Stimulated activated CD4-positive, alpha-beta T cell treated with anti-CD3 and anti-CD28 coated beads, Interleukin-1b, Interleukin-23, amount 100 ng/mL, for 1 hour (primary cell): ENCODE results near the gene IL11RA.

Source experiments
- DNase-seq, 2 donors: peaks; one replicate each; pipeline ENCODE4 v3.0.0-alpha.2; 2020; ENCODE audit warnings: low read depth in 2 of 2

The IL11RA gene

GRCh38 chr9:34686231-34686630, 34.2 kb downstream of the IL11RA start:
- no peak for DNase-seq

- DNase-seq: no peak
Observed at GRCh38 chr9:34686732-34687131, 34.7 kb downstream of the IL11RA start.

- DNase-seq: no peak
Observed at GRCh38 chr9:34687276-34688030, 35.5 kb downstream of the IL11RA start.

DNA sequence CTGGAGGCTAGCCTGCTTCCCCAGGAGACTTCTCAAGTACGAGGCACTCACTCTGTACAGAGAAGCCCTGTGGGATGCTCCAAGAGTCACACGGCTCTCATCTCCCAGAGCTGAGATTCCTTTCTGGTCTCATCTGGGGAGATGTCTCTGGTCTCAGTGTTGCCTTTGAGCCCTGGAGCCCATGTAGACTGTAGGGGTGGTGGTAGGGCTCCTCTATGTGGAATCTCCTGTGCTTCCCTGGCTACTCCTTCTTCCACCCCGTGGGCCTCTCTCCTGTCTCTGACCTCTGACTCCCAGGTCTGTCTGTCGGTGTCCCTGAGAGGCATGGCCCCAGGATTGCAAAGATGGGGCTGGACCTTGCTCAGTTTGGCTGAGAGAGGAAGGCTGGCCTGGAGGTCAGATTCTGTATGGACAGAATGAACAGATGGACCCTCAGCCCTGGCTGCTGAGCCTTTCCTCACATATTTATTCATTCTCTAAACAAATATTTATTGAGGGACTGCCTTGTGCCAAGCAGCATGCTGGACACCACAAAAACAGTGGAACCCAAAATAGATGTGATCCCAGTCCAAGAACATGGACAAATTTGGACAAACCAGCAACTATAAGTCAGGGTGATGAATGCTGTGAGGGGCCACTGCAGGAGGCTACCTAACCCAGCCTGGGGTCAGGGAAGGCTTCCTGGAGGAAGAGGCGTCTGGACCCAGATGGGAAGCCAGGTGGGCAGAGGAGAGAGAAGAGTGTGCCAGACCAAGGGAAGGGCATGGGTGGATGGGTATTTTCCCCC, 36.5 kb downstream of the IL11RA start:
- DNase-seq: no peak

GRCh38 chr9:34689116-34689470, 37.1 kb downstream of the IL11RA start:
- DNase-seq: no peak

DNA sequence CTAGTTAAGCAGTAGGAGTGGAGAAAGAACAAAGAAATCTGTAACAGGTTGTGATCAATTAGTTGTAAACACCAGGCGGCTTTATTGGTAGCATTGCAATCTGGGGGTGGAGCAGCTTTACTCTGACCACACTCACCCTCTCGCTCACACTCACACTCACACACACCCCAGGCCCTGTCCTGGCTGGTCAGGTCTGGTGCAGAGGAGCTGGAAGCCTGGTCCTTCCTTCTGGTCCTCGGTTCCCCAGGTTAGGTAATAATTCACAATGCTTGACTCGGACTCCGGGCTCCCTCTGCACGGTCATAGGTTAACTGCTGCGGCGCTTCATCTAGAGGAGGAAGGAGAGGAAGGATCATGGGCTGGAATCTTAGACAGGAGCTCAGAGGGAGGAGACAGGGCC, 37.5 kb downstream of the IL11RA start:
- DNase-seq: no peak

DNA sequence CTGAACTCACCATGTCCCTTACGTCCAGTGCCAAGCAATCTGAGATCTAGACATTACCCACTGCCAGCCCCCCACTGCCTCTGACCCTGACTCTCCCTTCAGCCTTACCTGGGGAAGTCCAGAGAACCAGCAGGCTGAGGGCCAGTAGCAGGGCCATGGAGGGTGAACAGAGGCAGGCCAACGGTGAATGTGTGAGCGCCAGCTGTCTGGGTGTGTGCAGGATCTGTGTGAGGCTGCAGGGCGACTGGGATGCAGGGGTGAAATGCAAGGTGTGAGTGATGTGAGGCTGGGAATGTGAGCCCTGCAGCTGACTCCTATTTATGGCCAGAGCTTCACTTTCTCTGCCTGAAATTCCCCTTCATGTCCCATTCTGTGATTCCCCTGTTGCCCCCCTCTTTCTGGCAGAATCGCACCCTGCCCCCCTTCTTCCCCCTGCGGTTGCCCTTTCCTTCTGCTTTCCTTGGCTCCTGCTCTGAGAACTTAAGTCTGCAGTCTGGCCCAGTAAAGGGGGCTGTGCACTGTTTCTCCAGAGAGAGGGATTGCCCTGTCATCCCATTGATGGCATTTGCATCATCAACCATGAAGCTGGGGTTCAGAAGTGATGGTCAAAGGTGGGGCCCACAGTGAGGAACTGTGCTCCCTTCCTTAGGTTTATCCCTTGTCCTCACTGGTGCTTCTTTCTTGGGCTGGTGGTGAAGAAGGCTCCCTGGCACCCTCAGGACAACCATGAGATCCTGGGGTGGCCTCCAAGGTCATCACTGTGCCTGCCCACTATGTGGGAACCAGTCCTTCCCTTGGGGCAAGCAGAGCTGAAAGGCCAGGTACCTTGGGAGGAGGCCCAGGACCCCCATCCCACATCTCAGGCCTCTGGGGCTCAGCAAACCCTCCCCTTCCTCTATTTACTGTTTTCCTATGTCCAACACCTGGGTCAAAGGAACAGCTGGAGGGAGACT, 39.3 kb downstream of the IL11RA start, which contains the start of gene CCL19:
Gene CCL19, minus strand, starts transcription at position 294 of the 953 bp plus-strand sequence. Its CDS starts 137 bp downstream, at position 157.
- no peak for DNase-seq

GRCh38 chr9:34691936-34692315, 39.9 kb downstream of the IL11RA start:
- no peak for DNase-seq

DNA sequence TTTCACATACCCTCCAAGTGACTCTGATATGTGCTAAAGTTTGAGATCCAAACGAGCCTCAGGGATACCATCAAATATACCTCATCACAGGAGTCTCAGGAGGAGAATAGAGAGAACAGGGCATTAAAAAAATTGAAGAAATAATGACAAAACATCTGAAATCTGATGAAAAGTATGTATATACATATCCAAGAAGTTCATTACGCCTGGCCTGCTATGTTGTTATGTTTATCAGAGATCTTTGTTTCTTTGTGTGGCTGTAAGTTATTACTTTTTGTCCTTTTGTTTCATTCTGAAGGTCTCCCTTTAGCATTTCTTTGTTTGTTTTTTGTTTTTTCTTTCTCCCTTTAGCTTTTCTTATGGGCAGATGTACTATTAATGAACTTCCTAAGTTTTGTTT, 41.6 kb downstream of the IL11RA start:
- no peak for DNase-seq

GRCh38 chr9:34694811-34695210, 42.8 kb downstream of the IL11RA start:
- no peak for DNase-seq

DNA sequence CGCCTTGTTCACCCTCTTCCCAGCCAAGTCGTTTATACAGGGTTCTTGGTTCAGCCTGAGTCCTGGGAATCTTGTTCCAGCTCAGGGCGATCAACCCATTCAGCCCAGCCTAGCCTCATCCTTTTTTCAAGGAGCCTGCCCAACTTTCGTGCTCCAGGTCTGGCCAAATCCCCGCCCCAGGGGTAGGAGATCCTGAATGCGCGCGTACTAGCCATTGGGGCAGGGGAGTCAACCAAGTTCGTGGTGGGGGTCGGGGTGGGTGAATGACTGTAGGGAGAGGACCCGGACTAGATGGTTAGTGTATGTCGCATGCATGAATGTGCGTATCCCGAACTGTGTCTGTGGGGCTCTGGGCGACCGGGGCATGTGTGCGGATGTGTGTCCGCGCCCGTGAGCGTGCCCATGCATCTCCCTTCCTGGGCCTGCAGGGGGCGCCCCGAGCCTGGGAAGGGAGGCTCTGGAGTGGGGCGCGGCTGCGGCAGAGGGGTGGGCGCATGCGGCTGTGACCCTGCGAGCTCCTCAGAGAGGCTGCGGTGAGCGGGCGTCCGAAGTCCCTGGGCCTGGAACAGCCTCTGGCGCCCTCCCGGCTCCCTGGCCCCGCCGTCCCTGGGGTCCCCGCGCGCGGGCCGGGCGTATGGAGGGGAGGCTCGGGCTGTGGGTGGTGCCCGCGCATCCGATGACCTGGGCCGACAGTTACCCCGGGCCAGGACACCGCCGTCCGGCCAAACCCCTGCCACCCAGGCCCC, 49.2 kb downstream of the IL11RA start:
- peak; percentile 41 to 59 for DNase-seq

GRCh38 chr9:34701769-34702736, 50.1 kb downstream of the IL11RA start:
- DNase-seq: peak; percentile 62 to 79

DNA sequence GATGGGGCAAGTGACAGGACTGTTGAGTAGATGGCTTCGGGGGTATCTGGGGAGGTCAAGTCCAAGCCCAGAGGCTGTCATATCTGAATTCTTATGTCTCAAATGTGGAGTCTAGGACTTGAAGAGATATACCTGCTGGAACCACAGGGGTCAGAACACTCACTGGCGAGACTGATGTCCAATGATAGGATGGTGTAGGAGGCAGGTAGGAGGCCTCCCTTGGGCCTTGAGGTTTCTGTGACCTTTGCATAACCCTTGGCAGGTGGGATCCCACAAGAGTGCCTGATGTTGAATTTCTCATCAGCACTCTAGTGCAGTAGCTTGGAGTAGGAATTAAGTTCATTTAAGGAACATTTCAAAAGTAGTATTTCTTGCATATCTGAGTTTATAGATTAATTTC, 55.1 kb downstream of the IL11RA start:
- DNase-seq: no peak

DNA sequence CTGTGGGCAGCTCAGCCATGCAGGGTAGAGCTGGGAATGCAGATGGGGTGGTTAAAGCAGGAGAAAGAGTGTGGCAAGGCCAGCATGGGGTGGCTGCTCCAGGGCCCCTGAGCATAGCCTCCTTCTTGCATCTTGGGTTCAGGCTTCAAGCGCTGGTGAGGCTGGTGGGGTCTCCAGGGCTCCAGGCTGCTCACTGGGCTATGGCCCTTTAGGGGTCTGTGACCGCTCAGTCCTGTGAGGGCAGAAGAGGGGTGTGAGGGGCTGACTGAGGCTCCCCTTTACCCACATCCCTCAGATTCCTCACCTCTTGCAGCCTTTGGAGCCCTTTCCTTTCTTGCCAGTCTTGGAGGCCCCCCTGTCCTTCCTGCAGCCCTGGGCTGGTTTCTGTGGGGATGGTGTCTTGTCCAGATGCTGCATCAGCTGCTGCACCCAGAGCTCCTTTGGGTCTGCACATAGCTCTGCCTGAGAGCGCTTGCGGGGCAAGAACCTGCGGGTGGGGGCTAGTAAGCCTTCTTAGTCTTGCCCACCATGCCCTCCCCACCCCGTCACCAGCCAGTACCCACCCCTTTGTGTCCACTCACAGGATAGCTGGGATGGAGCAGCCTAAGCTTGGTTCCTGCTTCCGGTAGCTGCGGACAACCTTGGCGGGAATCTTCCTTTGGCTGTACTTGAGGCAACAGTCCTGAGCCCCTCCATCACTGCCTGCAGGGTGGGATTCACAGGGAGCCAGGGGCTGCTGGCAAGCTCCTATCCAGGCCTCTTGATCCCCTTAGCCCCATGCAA, 57.4 kb downstream of the IL11RA start:
- no peak for DNase-seq

DNA sequence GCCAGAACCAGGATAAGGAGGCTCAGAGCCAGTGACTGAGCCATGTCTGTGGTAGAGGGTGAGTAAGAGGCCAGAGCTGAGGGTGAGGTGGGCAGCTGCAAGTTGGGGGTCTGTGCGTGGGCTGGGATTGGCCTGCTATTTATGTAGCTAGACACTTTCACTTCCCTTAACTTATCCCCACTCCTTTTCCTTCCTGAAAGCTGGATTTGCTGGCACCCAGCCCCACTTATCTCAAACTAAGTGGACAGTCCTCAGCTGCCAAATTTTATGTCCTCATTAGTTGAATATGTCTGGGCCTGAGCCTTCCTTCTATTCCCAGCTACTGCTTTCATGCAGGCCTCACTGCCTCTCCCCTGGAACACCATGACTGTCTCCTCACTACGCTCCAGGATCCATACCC, 58.0 kb downstream of the IL11RA start, which contains the start of gene CCL21:
Gene CCL21, minus strand, starts transcription at position 114 of the 400 bp plus-strand sequence. Its CDS starts 70 bp downstream, at position 44.
- DNase-seq: no peak
